GM12878 (cell line): ENCODE data around the gene ERCC1. TPM values are rescaled to one million over a fixed set of nuclear protein-coding genes. Genes with fewer than 3 reads are reported as not detected.

Experiments
- ATAC-seq: fragments of 200-7000 bp; cut with Tn5 transposase; 3 replicates; pipeline ENCODE4 v1.9.1; 2020; ENCODE audit warnings: mild to moderate bottlenecking, moderate library complexity
- BruUV-seq: library from RNA; stranded (reverse); fragments of 400-500 nt; replicated peaks from 2 replicates; lab custom pipeline; 2021; lab: Mats Ljungman, UMichigan
- CTCF ChIA-PET: fragments of 300-600 bp; sonication (Branson Sonifier 250); formaldehyde crosslinking; extraction: SDS; loops from one replicate; lab custom pipeline; 2021; ENCODE audit warnings: inconsistent platforms; lab: Yijun Ruan, JAX
- POLR2A ChIA-PET: fragments of 350-600 bp; formaldehyde crosslinking; extraction: SDS; loops from one replicate; lab custom pipeline; 2021; ENCODE audit warnings: inconsistent platforms; lab: Charles Lee
- RAD21 ChIA-PET: fragments of 300-600 bp; sonication (Branson Sonifier 250); formaldehyde crosslinking; loops from one replicate; lab custom pipeline; 2023; ENCODE audit warnings: antibody characterized with exemption; ENCODE audit not compliant: unreplicated experiment; lab: Charles Lee
- SMC1A ChIA-PET: fragments of 300-600 bp; sonication (Branson Sonifier 250); formaldehyde crosslinking; loops from one replicate; lab custom pipeline; 2023; ENCODE audit not compliant: unreplicated experiment, uncharacterized antibody; lab: Charles Lee
- DNase-seq: peaks from one replicate; pipeline ENCODE4 v3.0.0-alpha.2; 2011; ENCODE audit warnings: low read depth, low spot score
- FAIRE-seq: peaks from 3 replicates; lab custom pipeline; 2011; peaks lifted over from hg19 to GRCh38; lab: Jason Lieb, UNC
- H2AFZ ChIP-seq: 2 replicates; pipeline ENCODE4 v1.6.0; 2011; ENCODE audit warnings: low read depth, low read length, control low read depth; ENCODE audit not compliant: control insufficient read depth
- H3K27ac ChIP-seq: 2 replicates; pipeline ENCODE4 v1.5.1; 2011; ENCODE audit warnings: control low read depth; ENCODE audit not compliant: control insufficient read depth, insufficient read depth
- H3K27me3 ChIP-seq, 2 experiments: replicated peaks in 1 of 2; 2 replicates each; pipeline versions ENCODE4 v1.6.0 to v1.6.1; 2011; ENCODE audit warnings: low read length in 1 of 2; ENCODE audit not compliant: control insufficient read depth in 2 of 2, insufficient read depth in 2 of 2
- H3K36me3 ChIP-seq, 2 experiments: 2 replicates each; pipeline ENCODE4 v1.5.1; 2011; ENCODE audit warnings: low read length in 1 of 2; ENCODE audit not compliant: control insufficient read depth in 2 of 2, insufficient read depth in 2 of 2
- H3K4me1 ChIP-seq: 2 replicates; pipeline ENCODE4 v1.6.1; 2011; ENCODE audit warnings: mild to moderate bottlenecking, low read length, moderate library complexity, mixed read lengths; ENCODE audit not compliant: control insufficient read depth, insufficient read depth
- H3K4me2 ChIP-seq: 2 replicates; pipeline ENCODE4 v1.6.0; 2011; ENCODE audit warnings: control low read depth; ENCODE audit not compliant: control insufficient read depth, insufficient read depth
- H3K4me3 ChIP-seq: fragments of 200-600 bp; sonication (generic); 2 replicates; pipeline ENCODE4 v1.5.1; 2016
- H3K79me2 ChIP-seq: 2 replicates; pipeline ENCODE4 v1.6.0; 2011; ENCODE audit warnings: low read length; ENCODE audit not compliant: control insufficient read depth, insufficient read depth
- H3K9ac ChIP-seq: 2 replicates; pipeline ENCODE4 v1.8.0; 2011; ENCODE audit warnings: low read length, control low read depth, mixed read lengths; ENCODE audit not compliant: control insufficient read depth, insufficient read depth
- H3K9me3 ChIP-seq: replicated peaks from 3 replicates; pipeline ENCODE4 v1.5.1; 2011; ENCODE audit warnings: mild to moderate bottlenecking, low read length; ENCODE audit not compliant: control insufficient read depth, insufficient read depth
- H4K20me1 ChIP-seq: 2 replicates; pipeline ENCODE4 v1.6.0; 2011; ENCODE audit not compliant: control insufficient read depth, insufficient read depth
- ASH2L ChIP-seq: fragments of 300-600, 200-600 bp; sonication (generic); IDR thresholded peaks from 2 replicates; pipeline ENCODE4 v1.6.1; 2017; ENCODE audit warnings: low read depth, mild to moderate bottlenecking, borderline replicate concordance
- ATF7 ChIP-seq: fragments of 450-650 bp; IDR thresholded peaks from 2 replicates; pipeline ENCODE4 v1.6.1; 2016; ENCODE audit warnings: low read depth, mild to moderate bottlenecking
- MEF2B ChIP-seq: fragments of 450-650 bp; IDR thresholded peaks from 2 replicates; pipeline ENCODE4 v1.6.1; 2018; ENCODE audit warnings: mild to moderate bottlenecking, moderate library complexity; ENCODE audit not compliant: partially characterized antibody, poor library complexity, severe bottlenecking
- MYB ChIP-seq: fragments of 150-350 bp; IDR thresholded peaks from 2 replicates; pipeline ENCODE4 v1.6.1; 2014; ENCODE audit warnings: mild to moderate bottlenecking, low read depth, low read length, borderline replicate concordance
- NFIC ChIP-seq: IDR thresholded peaks from 2 replicates; pipeline ENCODE4 v1.6.1; 2012; ENCODE audit warnings: low read depth, mild to moderate bottlenecking, inconsistent platforms, low read length, moderate library complexity
- SREBF1 ChIP-seq: IDR thresholded peaks from 2 replicates; pipeline ENCODE4 v1.6.1; 2012; ENCODE audit warnings: mild to moderate bottlenecking, low read length
- ZNF687 ChIP-seq: fragments of 450-650 bp; IDR thresholded peaks from 2 replicates; pipeline ENCODE4 v1.6.1; 2017; ENCODE audit warnings: mild to moderate bottlenecking, moderate library complexity
- WGBS: methylation state at CpG from one replicate; pipeline ENCODE4 v1.1.6; 2016; ENCODE audit warnings: low lambda C conversion rate; ENCODE audit not compliant: insufficient replicate concordance, insufficient coverage; ENCODE audit errors: missing lambda C conversion rate; 5-methylcytosine and 5-hydroxymethylcytosine counted together
- in situ Hi-C: fragments of 300-500 bp; cut with MboI; formaldehyde crosslinking; loops from 9 replicates; pipeline ENCODE4 v1.14.3; 2018; ENCODE audit warnings: mixed read lengths
- intact Hi-C: fragments of 100-400 bp; cut with micrococcal nuclease; formaldehyde crosslinking; loops from one replicate; pipeline ENCODE4 v1.14.2; 2022; ENCODE audit not compliant: unreplicated experiment
- polyA plus RNA-seq, 11 experiments: library from polyadenylated mRNA; depleted of rRNA in 4 of 11; unstranded in 6 of 11; stranded (reverse) in 5 of 11; fragments of >200 nt; fragmentation: Nextera tagmentation in 4 of 11; fragmentation: Illumina TruSeq in 1 of 11; extraction: Ambion mirVana in 4 of 11; extraction: Trizol in 1 of 11; gene quantifications; 1 replicate in 1 of 11; 2 replicates in 10 of 11; pipeline versions ENCODE4 v1.2.1 to v1.2.3, GENCODE V29; 2011 to 2016; ENCODE audit warnings: inconsistent platforms in 2 of 11, missing spikeins in 2 of 11, low read depth in 1 of 11
- total RNA-seq, 4 experiments: library from RNA; depleted of rRNA in 3 of 4; stranded (reverse); fragments of >200 nt in 3 of 4; fragmentation: Illumina TruSeq in 1 of 4; extraction: Trizol in 1 of 4; gene quantifications; 2 replicates each; pipeline versions ENCODE4 v1.2.1 to v1.2.3, GENCODE V29; 2013 to 2021
- TF ChIP-seq, protein P1 (sequence below): fragments of 450-650 bp; IDR thresholded peaks from 2 replicates; pipeline ENCODE4 v1.6.1; 2016; ENCODE audit warnings: mild to moderate bottlenecking, moderate library complexity, borderline replicate concordance
- TF ChIP-seq, protein P2 (sequence below): fragments of 450-650 bp; formaldehyde crosslinking; IDR thresholded peaks from 2 replicates; pipeline ENCODE4 v1.4.0; 2022; ENCODE audit warnings: mild to moderate bottlenecking, moderate library complexity

The ERCC1 gene
- total and polyA plus RNA-seq, 10 of the 15 experiments (the other 5 are each of a cell fraction or from before 2014, with no cell fraction given) = 14.7 to 104 (median 61.1) TPM

DNA sequence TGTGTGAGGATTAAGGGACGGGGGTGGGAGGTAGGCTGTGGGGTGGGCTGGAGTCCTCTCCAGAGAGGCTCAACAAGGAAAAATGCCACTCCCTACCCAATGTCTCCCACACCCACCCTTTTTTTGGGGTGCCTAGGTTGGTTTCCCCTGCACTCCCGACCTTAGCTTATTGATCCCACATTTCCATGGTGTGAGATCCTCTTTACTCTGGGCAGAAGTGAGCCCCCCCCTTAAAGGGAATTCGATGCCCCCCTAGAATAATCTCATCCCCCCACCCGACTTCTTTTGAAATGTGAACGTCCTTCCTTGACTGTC lies 49.6 kb upstream of the ERCC1 start (continued):
- TF ChIP-seq, protein P1, sequence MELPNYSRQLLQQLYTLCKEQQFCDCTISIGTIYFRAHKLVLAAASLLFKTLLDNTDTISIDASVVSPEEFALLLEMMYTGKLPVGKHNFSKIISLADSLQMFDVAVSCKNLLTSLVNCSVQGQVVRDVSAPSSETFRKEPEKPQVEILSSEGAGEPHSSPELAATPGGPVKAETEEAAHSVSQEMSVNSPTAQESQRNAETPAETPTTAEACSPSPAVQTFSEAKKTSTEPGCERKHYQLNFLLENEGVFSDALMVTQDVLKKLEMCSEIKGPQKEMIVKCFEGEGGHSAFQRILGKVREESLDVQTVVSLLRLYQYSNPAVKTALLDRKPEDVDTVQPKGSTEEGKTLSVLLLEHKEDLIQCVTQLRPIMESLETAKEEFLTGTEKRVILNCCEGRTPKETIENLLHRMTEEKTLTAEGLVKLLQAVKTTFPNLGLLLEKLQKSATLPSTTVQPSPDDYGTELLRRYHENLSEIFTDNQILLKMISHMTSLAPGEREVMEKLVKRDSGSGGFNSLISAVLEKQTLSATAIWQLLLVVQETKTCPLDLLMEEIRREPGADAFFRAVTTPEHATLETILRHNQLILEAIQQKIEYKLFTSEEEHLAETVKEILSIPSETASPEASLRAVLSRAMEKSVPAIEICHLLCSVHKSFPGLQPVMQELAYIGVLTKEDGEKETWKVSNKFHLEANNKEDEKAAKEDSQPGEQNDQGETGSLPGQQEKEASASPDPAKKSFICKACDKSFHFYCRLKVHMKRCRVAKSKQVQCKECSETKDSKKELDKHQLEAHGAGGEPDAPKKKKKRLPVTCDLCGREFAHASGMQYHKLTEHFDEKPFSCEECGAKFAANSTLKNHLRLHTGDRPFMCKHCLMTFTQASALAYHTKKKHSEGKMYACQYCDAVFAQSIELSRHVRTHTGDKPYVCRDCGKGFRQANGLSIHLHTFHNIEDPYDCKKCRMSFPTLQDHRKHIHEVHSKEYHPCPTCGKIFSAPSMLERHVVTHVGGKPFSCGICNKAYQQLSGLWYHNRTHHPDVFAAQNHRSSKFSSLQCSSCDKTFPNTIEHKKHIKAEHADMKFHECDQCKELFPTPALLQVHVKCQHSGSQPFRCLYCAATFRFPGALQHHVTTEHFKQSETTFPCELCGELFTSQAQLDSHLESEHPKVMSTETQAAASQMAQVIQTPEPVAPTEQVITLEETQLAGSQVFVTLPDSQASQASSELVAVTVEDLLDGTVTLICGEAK = no peak

DNA sequence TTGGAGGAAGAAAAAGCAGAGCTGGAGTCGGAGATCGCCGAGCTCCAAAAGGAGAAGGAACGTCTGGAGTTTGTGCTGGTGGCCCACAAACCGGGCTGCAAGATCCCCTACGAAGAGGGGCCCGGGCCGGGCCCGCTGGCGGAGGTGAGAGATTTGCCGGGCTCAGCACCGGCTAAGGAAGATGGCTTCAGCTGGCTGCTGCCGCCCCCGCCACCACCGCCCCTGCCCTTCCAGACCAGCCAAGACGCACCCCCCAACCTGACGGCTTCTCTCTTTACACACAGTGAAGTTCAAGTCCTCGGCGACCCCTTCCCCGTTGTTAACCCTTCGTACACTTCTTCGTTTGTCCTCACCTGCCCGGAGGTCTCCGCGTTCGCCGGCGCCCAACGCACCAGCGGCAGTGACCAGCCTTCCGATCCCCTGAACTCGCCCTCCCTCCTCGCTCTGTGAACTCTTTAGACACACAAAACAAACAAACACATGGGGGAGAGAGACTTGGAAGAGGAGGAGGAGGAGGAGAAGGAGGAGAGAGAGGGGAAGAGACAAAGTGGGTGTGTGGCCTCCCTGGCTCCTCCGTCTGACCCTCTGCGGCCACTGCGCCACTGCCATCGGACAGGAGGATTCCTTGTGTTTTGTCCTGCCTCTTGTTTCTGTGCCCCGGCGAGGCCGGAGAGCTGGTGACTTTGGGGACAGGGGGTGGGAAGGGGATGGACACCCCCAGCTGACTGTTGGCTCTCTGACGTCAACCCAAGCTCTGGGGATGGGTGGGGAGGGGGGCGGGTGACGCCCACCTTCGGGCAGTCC lies 49.0 kb upstream of the ERCC1 start:
- no peak overlapping the region for H3K4me3 ChIP-seq
- H3K36me3 ChIP-seq = no peaks in the 10 kb centered on the region
- H3K27ac ChIP-seq = no peak overlapping the region
- FAIRE-seq (no peak), ATAC-seq (no peak), DNase-seq (no peak)
- ChIA-PET SMC1A (no interaction called here), POLR2A (interaction anchor here (0.7 kb wide), 1 partner anchor 720 kb away, joined by 4 read pairs; no protein-coding TSS in a partner anchor), CTCF (interaction anchor here (1.6 kb wide), 1 partner anchor 33 kb away, joined by 7 read pairs; no protein-coding TSS in a partner anchor), RAD21 (no interaction called here)
- H2AFZ ChIP-seq = no peak overlapping the region
- H3K4me2 ChIP-seq = no peak overlapping the region
- H3K79me2 ChIP-seq = no peaks in the 10 kb centered on the region
- H3K9ac ChIP-seq = no peak overlapping the region
- intact Hi-C loops = loop anchor here (10.0 kb wide), 1 partner anchor 398 kb away; the partner anchor contains the start of genes GEMIN7 and ZNF296
- WGBS = 33% methylated on average over 43 of the region's 44 CpGs
- peaks cover 16% of the 10 kb centered on the region for H3K4me1 ChIP-seq
- no TSS peak for BruUV-seq
- peaks cover 3% of the 10 kb centered on the region; the same call in 1 of the 2 replicates for H4K20me1 ChIP-seq
- in situ Hi-C loops = loop anchor here (25.0 kb wide), 1 partner anchor 1710 kb away; the partner anchor contains the start of gene SMG9
- no peaks in the 10 kb centered on the region for H3K9me3 ChIP-seq
- H3K27me3 ChIP-seq = peaks cover 0 to 2% of the 10 kb centered on the region in 2 experiments; a peak in 2 of 4 replicates
- TF ChIP-seq MEF2B = no peak
- TF ChIP-seq, protein P2, sequence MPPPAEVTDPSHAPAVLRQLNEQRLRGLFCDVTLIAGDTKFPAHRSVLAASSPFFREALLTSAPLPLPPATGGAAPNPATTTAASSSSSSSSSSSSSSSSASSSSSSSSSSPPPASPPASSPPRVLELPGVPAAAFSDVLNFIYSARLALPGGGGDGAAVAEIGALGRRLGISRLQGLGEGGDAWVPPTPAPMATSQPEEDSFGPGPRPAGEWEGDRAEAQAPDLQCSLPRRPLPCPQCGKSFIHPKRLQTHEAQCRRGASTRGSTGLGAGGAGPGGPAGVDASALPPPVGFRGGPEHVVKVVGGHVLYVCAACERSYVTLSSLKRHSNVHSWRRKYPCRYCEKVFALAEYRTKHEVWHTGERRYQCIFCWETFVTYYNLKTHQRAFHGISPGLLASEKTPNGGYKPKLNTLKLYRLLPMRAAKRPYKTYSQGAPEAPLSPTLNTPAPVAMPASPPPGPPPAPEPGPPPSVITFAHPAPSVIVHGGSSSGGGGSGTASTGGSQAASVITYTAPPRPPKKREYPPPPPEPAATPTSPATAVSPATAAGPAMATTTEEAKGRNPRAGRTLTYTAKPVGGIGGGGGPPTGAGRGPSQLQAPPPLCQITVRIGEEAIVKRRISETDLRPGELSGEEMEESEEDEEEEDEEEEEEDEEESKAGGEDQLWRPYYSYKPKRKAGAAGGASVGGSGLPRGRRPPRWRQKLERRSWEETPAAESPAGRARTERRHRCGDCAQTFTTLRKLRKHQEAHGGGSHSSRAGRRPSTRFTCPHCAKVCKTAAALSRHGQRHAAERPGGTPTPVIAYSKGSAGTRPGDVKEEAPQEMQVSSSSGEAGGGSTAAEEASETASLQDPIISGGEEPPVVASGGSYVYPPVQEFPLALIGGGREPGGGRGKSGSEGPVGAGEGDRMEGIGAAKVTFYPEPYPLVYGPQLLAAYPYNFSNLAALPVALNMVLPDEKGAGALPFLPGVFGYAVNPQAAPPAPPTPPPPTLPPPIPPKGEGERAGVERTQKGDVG = no peak
- TF ChIP-seq NFIC = no peak
- no peak for TF ChIP-seq ATF7
- TF ChIP-seq MYB = no peak
- TF ChIP-seq ZNF687 = no peak
- TF ChIP-seq ASH2L = no peak
- TF ChIP-seq SREBF1 = no peak
